ENCODE results near the gene SYNDIG1.

Gene SYNDIG1

GRCh38 chr20:24664266-24664986, 195.0 kb downstream of the SYNDIG1 start:
- no peak for DNase-seq

- no peak for DNase-seq
Observed at GRCh38 chr20:24665196-24665595, 195.8 kb downstream of the SYNDIG1 start.

GRCh38 chr20:24665741-24666191, 196.3 kb downstream of the SYNDIG1 start:
- no peak for DNase-seq

GRCh38 chr20:24667689-24668383, 198.4 kb downstream of the SYNDIG1 start:
- no peak for DNase-seq

- no peak for DNase-seq
Observed at GRCh38 chr20:24668384-24668702, 198.9 kb downstream of the SYNDIG1 start.

- no peak for DNase-seq
Observed at GRCh38 chr20:24668791-24669190, 199.4 kb downstream of the SYNDIG1 start.

- DNase-seq = no peak
Observed at GRCh38 chr20:24669701-24670100, 200.3 kb downstream of the SYNDIG1 start.

- no peak for DNase-seq
Observed at GRCh38 chr20:24670341-24670872, 201.0 kb downstream of the SYNDIG1 start.

GRCh38 chr20:24670981-24671380, 201.6 kb downstream of the SYNDIG1 start:
- DNase-seq = no peak

- DNase-seq = no peak
Observed at GRCh38 chr20:24672181-24672880, 202.9 kb downstream of the SYNDIG1 start.

- no peak for DNase-seq
Observed at GRCh38 chr20:24672886-24673677, 203.7 kb downstream of the SYNDIG1 start.

GRCh38 chr20:24673678-24674570, 204.5 kb downstream of the SYNDIG1 start:
- no peak for DNase-seq

- no peak for DNase-seq
Observed at GRCh38 chr20:24674921-24675605, 205.6 kb downstream of the SYNDIG1 start.

- no peak for DNase-seq
Observed at GRCh38 chr20:24675651-24676352, 206.4 kb downstream of the SYNDIG1 start.

- DNase-seq = no peak
Observed at GRCh38 chr20:24676353-24676977, 207.0 kb downstream of the SYNDIG1 start.

GRCh38 chr20:24676978-24677370, 207.5 kb downstream of the SYNDIG1 start:
- no peak for DNase-seq

GRCh38 chr20:24677626-24678315, 208.3 kb downstream of the SYNDIG1 start:
- DNase-seq = no peak

GRCh38 chr20:24678351-24679106, 209.1 kb downstream of the SYNDIG1 start:
- DNase-seq = no peak
